ENCODE data around the gene ZNF598.

DNA sequence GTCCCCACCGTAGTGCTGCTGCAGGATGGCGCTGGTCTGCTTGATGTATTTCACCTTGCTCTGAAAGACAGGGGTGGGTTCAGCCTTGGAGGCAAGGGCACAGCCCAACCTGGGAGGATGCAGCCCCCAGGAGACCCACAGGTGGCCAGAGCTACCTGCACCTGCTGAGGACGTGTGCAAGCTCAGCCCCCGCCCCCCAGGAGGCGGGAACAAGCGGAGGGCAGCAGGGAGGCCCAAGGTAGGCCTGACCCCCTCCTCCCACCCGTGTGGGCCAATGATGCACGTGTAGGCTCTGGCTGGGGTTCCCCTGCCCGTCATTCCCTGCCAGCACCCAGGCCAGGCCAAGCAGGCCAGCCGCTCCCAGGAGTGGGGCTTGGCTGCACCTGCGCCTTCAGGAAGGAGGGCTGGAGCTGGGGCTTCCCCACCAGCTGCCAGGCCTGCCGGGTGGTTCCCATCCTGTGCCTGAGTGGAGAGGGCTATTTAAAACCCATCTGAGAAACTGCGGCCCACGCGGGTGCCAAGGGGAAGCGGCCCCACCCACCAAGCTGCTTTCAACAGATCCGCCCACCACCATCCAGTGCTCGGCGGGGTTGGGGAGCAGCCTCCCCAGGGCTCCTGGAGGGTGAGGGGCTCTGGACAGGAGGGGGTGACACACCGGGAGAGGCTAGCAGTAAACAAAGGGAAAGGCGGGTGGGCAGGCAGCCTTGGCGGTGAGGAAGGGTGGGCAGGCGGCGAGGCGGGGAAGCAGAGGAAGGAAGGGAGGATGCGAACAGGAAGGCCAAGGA lies 34.2 kb upstream of the ZNF598 start:
- TF ChIP-seq, protein P1, sequence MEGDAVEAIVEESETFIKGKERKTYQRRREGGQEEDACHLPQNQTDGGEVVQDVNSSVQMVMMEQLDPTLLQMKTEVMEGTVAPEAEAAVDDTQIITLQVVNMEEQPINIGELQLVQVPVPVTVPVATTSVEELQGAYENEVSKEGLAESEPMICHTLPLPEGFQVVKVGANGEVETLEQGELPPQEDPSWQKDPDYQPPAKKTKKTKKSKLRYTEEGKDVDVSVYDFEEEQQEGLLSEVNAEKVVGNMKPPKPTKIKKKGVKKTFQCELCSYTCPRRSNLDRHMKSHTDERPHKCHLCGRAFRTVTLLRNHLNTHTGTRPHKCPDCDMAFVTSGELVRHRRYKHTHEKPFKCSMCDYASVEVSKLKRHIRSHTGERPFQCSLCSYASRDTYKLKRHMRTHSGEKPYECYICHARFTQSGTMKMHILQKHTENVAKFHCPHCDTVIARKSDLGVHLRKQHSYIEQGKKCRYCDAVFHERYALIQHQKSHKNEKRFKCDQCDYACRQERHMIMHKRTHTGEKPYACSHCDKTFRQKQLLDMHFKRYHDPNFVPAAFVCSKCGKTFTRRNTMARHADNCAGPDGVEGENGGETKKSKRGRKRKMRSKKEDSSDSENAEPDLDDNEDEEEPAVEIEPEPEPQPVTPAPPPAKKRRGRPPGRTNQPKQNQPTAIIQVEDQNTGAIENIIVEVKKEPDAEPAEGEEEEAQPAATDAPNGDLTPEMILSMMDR (IDR thresholded peaks at IDR 0.05): no peak
- no peak for TF ChIP-seq POLR2A (IDR thresholded peaks at IDR 0.05)
- TF ChIP-seq EP300 (IDR thresholded peaks at IDR 0.05): no peak
